Caki2 (cell line): Measurements from ENCODE around the gene EPB41L4A. TPM values are rescaled to one million over a fixed set of nuclear protein-coding genes. Genes with fewer than 3 reads are reported as not detected.
"Not testable (repeated sequence)": the region's sequence is repeated elsewhere in the genome, so short reads cannot be mapped to it uniquely, and the experiment has no call there.

Experiments used
- DNase-seq: peaks from one replicate; pipeline ENCODE4 v3.0.0-alpha.2; 2015; ENCODE audit warnings: low read depth
- in situ Hi-C: cut with HindIII; loops from 2 replicates; pipeline ENCODE4 v1.10.0; 2016; ENCODE audit warnings: low sequenced_read_pairs, low pct_unique_long_range_greater_than_20kb, mixed read lengths
- total RNA-seq: library from RNA; depleted of rRNA; stranded (reverse); fragments of >200 nt; shearing (Covaris generic); gene quantifications from 2 replicates; pipeline ENCODE4 v1.2.3, GENCODE V29; 2014; ENCODE audit warnings: low replicate concordance

The EPB41L4A gene
- total RNA-seq, 1 experiment from 2014 or later: 20.7 TPM

GRCh38 chr5:112245656-112246055 lies 173.4 kb downstream of the EPB41L4A start:
- in situ Hi-C loops: no loop called here
- no peak for DNase-seq

- DNase-seq: peak; percentile 64
- in situ Hi-C loops: no loop called here
Measured at GRCh38 chr5:112239996-112240395, 179.1 kb downstream of the EPB41L4A start.

GRCh38 chr5:112238473-112238872 lies 180.6 kb downstream of the EPB41L4A start:
- DNase-seq: no peak
- in situ Hi-C loops: no loop called here

- no peak for DNase-seq
- in situ Hi-C loops: no loop called here
Measured at GRCh38 chr5:112237456-112237855, 181.6 kb downstream of the EPB41L4A start.

- in situ Hi-C loops: no loop called here
- no peak for DNase-seq
Measured at GRCh38 chr5:112234000-112234399, 185.1 kb downstream of the EPB41L4A start.

- no peak for DNase-seq
- in situ Hi-C loops: no loop called here
Measured at GRCh38 chr5:112232667-112233066, 186.4 kb downstream of the EPB41L4A start.

- in situ Hi-C loops: no loop called here
- DNase-seq: no peak
Measured at GRCh38 chr5:112230606-112231005, 188.5 kb downstream of the EPB41L4A start.

GRCh38 chr5:112228667-112229066 lies 190.4 kb downstream of the EPB41L4A start:
- in situ Hi-C loops: no loop called here
- peak; percentile 64 for DNase-seq

- no peak for DNase-seq
- in situ Hi-C loops: no loop called here
Measured at GRCh38 chr5:112227911-112228631, 191.0 kb downstream of the EPB41L4A start.

GRCh38 chr5:112226215-112226614 lies 192.9 kb downstream of the EPB41L4A start:
- DNase-seq: no peak
- in situ Hi-C loops: no loop called here

GRCh38 chr5:112222997-112223396 lies 196.1 kb downstream of the EPB41L4A start:
- in situ Hi-C loops, DNase-seq: not testable (repeated sequence)

- in situ Hi-C loops: no loop called here
- DNase-seq: no peak
Measured at GRCh38 chr5:112221128-112221527, 197.9 kb downstream of the EPB41L4A start.

GRCh38 chr5:112219000-112219399 lies 200.1 kb downstream of the EPB41L4A start:
- in situ Hi-C loops: no loop called here
- DNase-seq: no peak

GRCh38 chr5:112217843-112218579 lies 201.1 kb downstream of the EPB41L4A start:
- no peak for DNase-seq
- in situ Hi-C loops: no loop called here

- in situ Hi-C loops: no loop called here
- DNase-seq: no peak
Measured at GRCh38 chr5:112216140-112216539, 202.9 kb downstream of the EPB41L4A start.

- peak; percentile 30 for DNase-seq
- in situ Hi-C loops: no loop called here
Measured at GRCh38 chr5:112210430-112211005, 208.6 kb downstream of the EPB41L4A start.

- in situ Hi-C loops: no loop called here
- DNase-seq: peak; percentile 26
Measured at GRCh38 chr5:112208699-112209615, 210.1 kb downstream of the EPB41L4A start.

- in situ Hi-C loops: not testable (repeated sequence)
Measured at GRCh38 chr5:112208195-112208594, 210.9 kb downstream of the EPB41L4A start.

More at GRCh38 chr5:112208195-112208594, 210.9 kb downstream of the EPB41L4A start:
- DNase-seq: not testable (repeated sequence)
